ENCODE data around the gene FAT3. TPM values are rescaled to one million over a fixed set of nuclear protein-coding genes. Genes with fewer than 3 reads are reported as not detected.

The FAT3 gene
- total and polyA plus RNA-seq, 2 of the 13 experiments (the other 11 are each of a cell fraction or from before 2014, with no cell fraction given): not detected

DNA sequence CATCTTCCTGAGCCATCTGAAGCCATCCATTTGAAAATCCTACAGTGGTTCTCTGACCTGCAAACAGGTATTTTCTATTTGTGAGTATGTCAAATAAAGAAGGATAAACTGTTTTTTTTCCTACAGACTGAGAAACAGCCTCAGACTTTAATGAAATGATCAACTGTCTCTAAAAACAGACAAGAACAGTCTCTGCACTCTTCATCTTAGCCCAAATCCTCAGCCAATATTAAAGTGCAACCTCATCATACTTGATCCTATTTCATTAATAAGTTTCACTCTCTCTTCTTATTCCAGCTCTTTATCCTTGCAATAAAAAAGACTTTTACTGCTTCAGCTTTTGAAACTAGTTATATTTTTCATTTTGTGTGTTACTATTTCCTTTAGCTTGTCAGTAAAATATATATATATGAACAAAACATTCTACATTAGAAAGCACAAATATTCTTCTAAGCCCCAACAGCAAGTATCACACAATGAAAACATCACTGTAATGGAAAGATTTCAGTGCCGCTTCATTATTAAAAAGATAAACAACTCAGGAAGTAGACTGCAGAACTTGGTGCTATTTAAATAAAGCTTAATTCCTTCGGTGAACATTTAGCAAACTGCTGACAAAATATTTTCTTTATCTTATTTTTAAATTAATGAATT is 45.5 kb upstream of the FAT3 start:
- H4K20me1 ChIP-seq (ENCODE audit: insufficient read depth, low read length): no peaks in the 10 kb centered on the region
- 45% methylated on average over 2 of the region's 2 CpGs for WGBS (ENCODE audit: low lambda C conversion rate)
- no peak for TF ChIP-seq BORCS8-MEF2B (CRISPR knock-in tag; IDR thresholded peaks at IDR 0.05)
- TF ChIP-seq, protein P1, sequence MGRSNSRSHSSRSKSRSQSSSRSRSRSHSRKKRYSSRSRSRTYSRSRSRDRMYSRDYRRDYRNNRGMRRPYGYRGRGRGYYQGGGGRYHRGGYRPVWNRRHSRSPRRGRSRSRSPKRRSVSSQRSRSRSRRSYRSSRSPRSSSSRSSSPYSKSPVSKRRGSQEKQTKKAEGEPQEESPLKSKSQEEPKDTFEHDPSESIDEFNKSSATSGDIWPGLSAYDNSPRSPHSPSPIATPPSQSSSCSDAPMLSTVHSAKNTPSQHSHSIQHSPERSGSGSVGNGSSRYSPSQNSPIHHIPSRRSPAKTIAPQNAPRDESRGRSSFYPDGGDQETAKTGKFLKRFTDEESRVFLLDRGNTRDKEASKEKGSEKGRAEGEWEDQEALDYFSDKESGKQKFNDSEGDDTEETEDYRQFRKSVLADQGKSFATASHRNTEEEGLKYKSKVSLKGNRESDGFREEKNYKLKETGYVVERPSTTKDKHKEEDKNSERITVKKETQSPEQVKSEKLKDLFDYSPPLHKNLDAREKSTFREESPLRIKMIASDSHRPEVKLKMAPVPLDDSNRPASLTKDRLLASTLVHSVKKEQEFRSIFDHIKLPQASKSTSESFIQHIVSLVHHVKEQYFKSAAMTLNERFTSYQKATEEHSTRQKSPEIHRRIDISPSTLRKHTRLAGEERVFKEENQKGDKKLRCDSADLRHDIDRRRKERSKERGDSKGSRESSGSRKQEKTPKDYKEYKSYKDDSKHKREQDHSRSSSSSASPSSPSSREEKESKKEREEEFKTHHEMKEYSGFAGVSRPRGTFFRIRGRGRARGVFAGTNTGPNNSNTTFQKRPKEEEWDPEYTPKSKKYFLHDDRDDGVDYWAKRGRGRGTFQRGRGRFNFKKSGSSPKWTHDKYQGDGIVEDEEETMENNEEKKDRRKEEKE (IDR thresholded peaks at IDR 0.05): no peak
- TF ChIP-seq RBM22 (optimal IDR thresholded peaks at IDR 0.05; ENCODE audit: low read length): no peak
- TF ChIP-seq, protein P2, sequence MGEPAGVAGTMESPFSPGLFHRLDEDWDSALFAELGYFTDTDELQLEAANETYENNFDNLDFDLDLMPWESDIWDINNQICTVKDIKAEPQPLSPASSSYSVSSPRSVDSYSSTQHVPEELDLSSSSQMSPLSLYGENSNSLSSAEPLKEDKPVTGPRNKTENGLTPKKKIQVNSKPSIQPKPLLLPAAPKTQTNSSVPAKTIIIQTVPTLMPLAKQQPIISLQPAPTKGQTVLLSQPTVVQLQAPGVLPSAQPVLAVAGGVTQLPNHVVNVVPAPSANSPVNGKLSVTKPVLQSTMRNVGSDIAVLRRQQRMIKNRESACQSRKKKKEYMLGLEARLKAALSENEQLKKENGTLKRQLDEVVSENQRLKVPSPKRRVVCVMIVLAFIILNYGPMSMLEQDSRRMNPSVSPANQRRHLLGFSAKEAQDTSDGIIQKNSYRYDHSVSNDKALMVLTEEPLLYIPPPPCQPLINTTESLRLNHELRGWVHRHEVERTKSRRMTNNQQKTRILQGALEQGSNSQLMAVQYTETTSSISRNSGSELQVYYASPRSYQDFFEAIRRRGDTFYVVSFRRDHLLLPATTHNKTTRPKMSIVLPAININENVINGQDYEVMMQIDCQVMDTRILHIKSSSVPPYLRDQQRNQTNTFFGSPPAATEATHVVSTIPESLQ (CRISPR knock-in tag; conservative IDR thresholded peaks at IDR 0.05): no peak
- TF ChIP-seq TARDBP (CRISPR knock-in tag; IDR thresholded peaks at IDR 0.05): no peak
- TF ChIP-seq MXD4 (CRISPR knock-in tag; IDR thresholded peaks at IDR 0.05): no peak
- TF ChIP-seq SOX5 (CRISPR knock-in tag; IDR thresholded peaks at IDR 0.05; ENCODE audit: borderline replicate concordance): no peak
- TF ChIP-seq ZFP82 (CRISPR knock-in tag; IDR thresholded peaks at IDR 0.05; ENCODE audit: borderline replicate concordance): no peak
- TF ChIP-seq, protein P3, sequence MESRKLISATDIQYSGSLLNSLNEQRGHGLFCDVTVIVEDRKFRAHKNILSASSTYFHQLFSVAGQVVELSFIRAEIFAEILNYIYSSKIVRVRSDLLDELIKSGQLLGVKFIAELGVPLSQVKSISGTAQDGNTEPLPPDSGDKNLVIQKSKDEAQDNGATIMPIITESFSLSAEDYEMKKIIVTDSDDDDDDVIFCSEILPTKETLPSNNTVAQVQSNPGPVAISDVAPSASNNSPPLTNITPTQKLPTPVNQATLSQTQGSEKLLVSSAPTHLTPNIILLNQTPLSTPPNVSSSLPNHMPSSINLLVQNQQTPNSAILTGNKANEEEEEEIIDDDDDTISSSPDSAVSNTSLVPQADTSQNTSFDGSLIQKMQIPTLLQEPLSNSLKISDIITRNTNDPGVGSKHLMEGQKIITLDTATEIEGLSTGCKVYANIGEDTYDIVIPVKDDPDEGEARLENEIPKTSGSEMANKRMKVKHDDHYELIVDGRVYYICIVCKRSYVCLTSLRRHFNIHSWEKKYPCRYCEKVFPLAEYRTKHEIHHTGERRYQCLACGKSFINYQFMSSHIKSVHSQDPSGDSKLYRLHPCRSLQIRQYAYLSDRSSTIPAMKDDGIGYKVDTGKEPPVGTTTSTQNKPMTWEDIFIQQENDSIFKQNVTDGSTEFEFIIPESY (CRISPR knock-in tag; IDR thresholded peaks at IDR 0.05): no peak
- no peak for TF ChIP-seq ETV5 (CRISPR knock-in tag; IDR thresholded peaks at IDR 0.05; ENCODE audit: borderline replicate concordance)
- TF ChIP-seq HMG20B (CRISPR knock-in tag; conservative IDR thresholded peaks at IDR 0.05): no peak
- no peak for TF ChIP-seq PRMT3 (CRISPR knock-in tag; IDR thresholded peaks at IDR 0.05; ENCODE audit: borderline replicate concordance, low read depth)
- no peak for TF ChIP-seq ZNF232 (CRISPR knock-in tag; IDR thresholded peaks at IDR 0.05; ENCODE audit: borderline replicate concordance)
- TF ChIP-seq PHB2 (IDR thresholded peaks at IDR 0.05; ENCODE audit: partially characterized antibody): no peak
- TF ChIP-seq, protein P4, sequence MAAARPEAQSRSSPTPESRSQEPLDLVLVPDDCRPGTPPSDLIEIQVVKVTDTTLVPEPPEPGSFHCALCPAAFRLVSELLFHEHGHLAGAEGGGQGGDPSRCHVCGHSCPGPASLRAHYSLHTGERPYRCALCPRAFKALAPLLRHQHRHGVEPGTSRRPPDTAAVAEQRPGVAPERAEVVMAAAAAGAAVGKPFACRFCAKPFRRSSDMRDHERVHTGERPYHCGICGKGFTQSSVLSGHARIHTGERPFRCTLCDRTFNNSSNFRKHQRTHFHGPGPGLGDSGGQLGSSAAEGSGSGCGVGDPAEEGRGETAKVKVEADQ (CRISPR knock-in tag; IDR thresholded peaks at IDR 0.05; ENCODE audit: borderline replicate concordance): no peak
- no peak for TF ChIP-seq ZNF766 (CRISPR knock-in tag; IDR thresholded peaks at IDR 0.05; ENCODE audit: borderline replicate concordance)
- TF ChIP-seq ZNF616 (CRISPR knock-in tag; IDR thresholded peaks at IDR 0.05; ENCODE audit: low read depth): no peak
- ATAC-seq: no peak
- H3K4me1 ChIP-seq (ENCODE audit: insufficient read depth, low read length): no peaks in the 10 kb centered on the region
- H3K79me2 ChIP-seq (ENCODE audit: insufficient read depth, low read length): no peaks in the 10 kb centered on the region
- no peaks in the 10 kb centered on the region for H3K27me3 ChIP-seq (ENCODE audit: control insufficient read depth in 1 of 2, insufficient read depth in 2 of 2, low read length in 2 of 2)
- H3K36me3 ChIP-seq (replicated peaks in 1 of 2; ENCODE audit: control insufficient read depth in 1 of 2, insufficient read depth in 2 of 2, low read length in 2 of 2): no peaks in the 10 kb centered on the region
- no peak overlapping the region for H3K4me3 ChIP-seq (replicated peaks in 1 of 3; ENCODE audit: insufficient read depth in 1 of 3, low read depth in 2 of 3, low read length in 3 of 3)
- no peak for FAIRE-seq
- no TSS peak for BruUV-seq (replicated peaks)
- no peak overlapping the region for H2AFZ ChIP-seq (ENCODE audit: low read length)
- in situ Hi-C loops (cut with HindIII; ENCODE audit: extremely low pct_ligation_motif_present, low pct_unique_long_range_greater_than_20kb) (no loop called here), intact Hi-C loops (cut with micrococcal nuclease; ENCODE audit: unreplicated experiment) (no loop called here)
- H3K9ac ChIP-seq (ENCODE audit: insufficient read depth, low read depth, low read length): no peak overlapping the region
- ChIA-PET CTCF (ENCODE audit: low intra/inter-chr PET ratio, low total read pairs) (no interaction called here), POLR2A (no interaction called here)
- H3K9me3 ChIP-seq (ENCODE audit: low read length): no peaks in the 10 kb centered on the region
- no peak for DNase-seq (ENCODE audit: low spot score)
- no peak overlapping the region for H3K27ac ChIP-seq (ENCODE audit: extremely low read length, insufficient read depth, low read length)
- no peak overlapping the region for H3K4me2 ChIP-seq (ENCODE audit: low read depth, low read length)
